NCI-H2081 (cell line): ENCODE results near the gene SV2C.
"Not testable (repeated sequence)": the region's sequence is repeated elsewhere in the genome, so short reads cannot be mapped to it uniquely, and the experiment has no call there.

ENCODE experiments used
- DNase-seq, 2 experiments: peaks; one replicate each; lab custom pipeline; 2025; lab: John Stamatoyannopoulos, UW

SV2C gene

GRCh38 chr5:76342474-76342873, 259.3 kb downstream of the SV2C start:
- no peak for DNase-seq

- DNase-seq, result no peak
These were observed 262.4 kb downstream of the SV2C start for GRCh38 chr5:76345582-76345981.

- DNase-seq, result no peak
These were observed 268.0 kb downstream of the SV2C start for GRCh38 chr5:76351176-76351575.

- no peak for DNase-seq
These were observed 268.4 kb downstream of the SV2C start for GRCh38 chr5:76351577-76351976.

- no peak for DNase-seq
These were observed 273.7 kb downstream of the SV2C start for GRCh38 chr5:76356887-76357286.

GRCh38 chr5:76363352-76364225, 280.4 kb downstream of the SV2C start:
- no peak for DNase-seq

GRCh38 chr5:76364226-76364589, 281.0 kb downstream of the SV2C start:
- no peak for DNase-seq

- no peak for DNase-seq
These were observed 282.4 kb downstream of the SV2C start for GRCh38 chr5:76365561-76365960.

- DNase-seq, result no peak
These were observed 283.4 kb downstream of the SV2C start for GRCh38 chr5:76366596-76366995.

- DNase-seq, result no peak
These were observed 284.6 kb downstream of the SV2C start for GRCh38 chr5:76367623-76368371.

GRCh38 chr5:76368941-76369340, 285.8 kb downstream of the SV2C start:
- no peak for DNase-seq

GRCh38 chr5:76369668-76370067, 286.5 kb downstream of the SV2C start:
- not testable (repeated sequence) for DNase-seq

GRCh38 chr5:76371960-76372322, 288.8 kb downstream of the SV2C start:
- no peak for DNase-seq

- no peak for DNase-seq
These were observed 289.3 kb downstream of the SV2C start for GRCh38 chr5:76372323-76373054.

GRCh38 chr5:76376148-76376865, 293.1 kb downstream of the SV2C start:
- no peak for DNase-seq

- DNase-seq, result no peak
These were observed 293.7 kb downstream of the SV2C start for GRCh38 chr5:76376866-76377230.

GRCh38 chr5:76378355-76378754, 295.2 kb downstream of the SV2C start:
- DNase-seq, result no peak

- no peak for DNase-seq
These were observed 296.1 kb downstream of the SV2C start for GRCh38 chr5:76379316-76379715.

GRCh38 chr5:76379855-76380254, 296.7 kb downstream of the SV2C start:
- no peak for DNase-seq

GRCh38 chr5:76380346-76381066, 297.3 kb downstream of the SV2C start:
- DNase-seq, result no peak

GRCh38 chr5:76383126-76383832, 300.1 kb downstream of the SV2C start:
- no peak for DNase-seq
